Suppressor macrophage treated with lipopolysaccharide for 1 hour (primary cell): ENCODE results near the gene ID4.
A peak's percentile ranks its signal among the peaks of the same experiment; 100 is the strongest.
"Not testable (repeated sequence)": the region's sequence is repeated elsewhere in the genome, so short reads cannot be mapped to it uniquely, and the experiment has no call there.

Source experiments
- DNase-seq, 3 donors: peaks; one replicate each; pipeline ENCODE4 v3.0.0-alpha.2; 2020 to 2022

Gene ID4

GRCh38 chr6:19833947-19834346, 3.2 kb upstream of the ID4 start:
- no peak for DNase-seq

GRCh38 chr6:19834858-19835257, 2.3 kb upstream of the ID4 start:
- DNase-seq = no peak

- no peak for DNase-seq
Observed at GRCh38 chr6:19835605-19836004, 1.6 kb upstream of the ID4 start.

- no peak for DNase-seq
Observed at GRCh38 chr6:19837511-19838441, 606 bp downstream of the ID4 start.

- no peak for DNase-seq
Observed at GRCh38 chr6:19838442-19839236, 1.5 kb downstream of the ID4 start.

- no peak for DNase-seq
Observed at GRCh38 chr6:19839237-19839546, 2.0 kb downstream of the ID4 start.

- no peak for DNase-seq
Observed at GRCh38 chr6:19839788-19840187, 2.6 kb downstream of the ID4 start.

GRCh38 chr6:19841181-19841580, 4.0 kb downstream of the ID4 start:
- no peak for DNase-seq

GRCh38 chr6:19842030-19842615, 5.0 kb downstream of the ID4 start:
- no peak for DNase-seq

GRCh38 chr6:19844689-19845088, 7.5 kb downstream of the ID4 start:
- DNase-seq = no peak

GRCh38 chr6:19845266-19846041, 8.3 kb downstream of the ID4 start:
- DNase-seq = no peak

- DNase-seq = no peak
Observed at GRCh38 chr6:19848465-19849029, 11.4 kb downstream of the ID4 start.

GRCh38 chr6:19849196-19849595, 12.0 kb downstream of the ID4 start:
- DNase-seq = no peak

GRCh38 chr6:19849755-19850154, 12.6 kb downstream of the ID4 start:
- no peak for DNase-seq

GRCh38 chr6:19851241-19852089, 14.3 kb downstream of the ID4 start:
- DNase-seq = peak in 2 of 3 donors; percentile 20 to 23

GRCh38 chr6:19852090-19852457, 14.9 kb downstream of the ID4 start:
- no peak for DNase-seq

GRCh38 chr6:19852927-19853326, 15.8 kb downstream of the ID4 start:
- no peak for DNase-seq

- not testable (repeated sequence) for DNase-seq
Observed at GRCh38 chr6:19854421-19855015, 17.3 kb downstream of the ID4 start.

- no peak for DNase-seq
Observed at GRCh38 chr6:19855536-19855935, 18.4 kb downstream of the ID4 start.

- no peak for DNase-seq
Observed at GRCh38 chr6:19857139-19857538, 20.0 kb downstream of the ID4 start.

- no peak for DNase-seq
Observed at GRCh38 chr6:19857703-19858102, 20.5 kb downstream of the ID4 start.
